SKM-1 (cell line): ENCODE results near the gene ZNF710.
A peak's percentile ranks its signal among the peaks of the same experiment; 100 is the strongest.
"Not testable (repeated sequence)": the region's sequence is repeated elsewhere in the genome, so short reads cannot be mapped to it uniquely, and the experiment has no call there.

Experiments used
- DNase-seq: peaks from one replicate; lab custom pipeline; 2025; ENCODE audit not compliant: unreplicated experiment; lab: John Stamatoyannopoulos, UW

Gene ZNF710

GRCh38 chr15:90058775-90059174, 57.7 kb downstream of the ZNF710 start:
- no peak for DNase-seq

GRCh38 chr15:90059208-90059985, 58.3 kb downstream of the ZNF710 start:
- DNase-seq = peak; percentile 98

GRCh38 chr15:90060797-90061196, 59.7 kb downstream of the ZNF710 start:
- no peak for DNase-seq

DNA sequence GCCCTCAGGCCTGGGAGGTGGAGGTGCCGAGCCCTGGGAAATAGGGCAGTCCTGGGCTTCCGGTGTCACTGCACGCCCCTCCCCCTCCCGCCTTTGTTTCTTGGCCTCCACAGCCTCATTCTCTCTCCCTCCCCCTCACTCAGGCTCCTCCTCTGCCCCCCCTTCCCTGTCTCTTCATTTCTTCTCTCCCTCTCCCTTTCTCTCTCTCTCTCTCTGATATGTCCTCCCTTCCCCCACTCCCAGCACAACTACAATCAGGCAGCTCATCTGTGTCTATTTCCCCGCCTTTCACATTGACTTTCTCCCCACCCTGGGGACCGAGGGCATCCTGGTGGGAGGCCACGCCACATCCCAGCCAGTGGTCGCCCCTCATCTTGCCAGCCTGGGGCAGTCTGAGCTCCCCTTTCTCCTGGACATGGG, 60.9 kb downstream of the ZNF710 start:
- DNase-seq = no peak

DNA sequence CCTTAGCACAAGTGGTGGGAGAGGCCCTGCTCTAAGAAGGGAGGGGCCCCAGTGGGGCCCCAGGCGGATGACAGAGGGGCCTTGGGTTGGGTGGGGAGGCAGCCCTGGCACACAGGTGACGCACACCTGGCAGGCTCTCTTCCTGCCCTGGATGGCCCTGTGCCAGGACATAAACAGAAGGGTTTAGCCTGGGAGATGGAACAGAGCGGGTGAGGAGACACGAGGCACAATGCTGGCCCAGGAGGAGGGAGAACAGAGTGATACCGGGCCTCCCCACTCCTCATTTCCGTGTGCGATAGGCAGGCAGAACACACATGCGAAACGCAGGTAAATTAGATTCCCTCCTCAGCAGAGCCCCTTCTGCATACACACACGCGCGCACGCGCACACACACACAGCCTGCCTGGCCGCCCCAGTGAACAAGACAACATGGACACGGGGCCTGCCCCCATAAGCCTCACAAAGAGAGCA, 61.4 kb downstream of the ZNF710 start:
- DNase-seq = no peak

DNA sequence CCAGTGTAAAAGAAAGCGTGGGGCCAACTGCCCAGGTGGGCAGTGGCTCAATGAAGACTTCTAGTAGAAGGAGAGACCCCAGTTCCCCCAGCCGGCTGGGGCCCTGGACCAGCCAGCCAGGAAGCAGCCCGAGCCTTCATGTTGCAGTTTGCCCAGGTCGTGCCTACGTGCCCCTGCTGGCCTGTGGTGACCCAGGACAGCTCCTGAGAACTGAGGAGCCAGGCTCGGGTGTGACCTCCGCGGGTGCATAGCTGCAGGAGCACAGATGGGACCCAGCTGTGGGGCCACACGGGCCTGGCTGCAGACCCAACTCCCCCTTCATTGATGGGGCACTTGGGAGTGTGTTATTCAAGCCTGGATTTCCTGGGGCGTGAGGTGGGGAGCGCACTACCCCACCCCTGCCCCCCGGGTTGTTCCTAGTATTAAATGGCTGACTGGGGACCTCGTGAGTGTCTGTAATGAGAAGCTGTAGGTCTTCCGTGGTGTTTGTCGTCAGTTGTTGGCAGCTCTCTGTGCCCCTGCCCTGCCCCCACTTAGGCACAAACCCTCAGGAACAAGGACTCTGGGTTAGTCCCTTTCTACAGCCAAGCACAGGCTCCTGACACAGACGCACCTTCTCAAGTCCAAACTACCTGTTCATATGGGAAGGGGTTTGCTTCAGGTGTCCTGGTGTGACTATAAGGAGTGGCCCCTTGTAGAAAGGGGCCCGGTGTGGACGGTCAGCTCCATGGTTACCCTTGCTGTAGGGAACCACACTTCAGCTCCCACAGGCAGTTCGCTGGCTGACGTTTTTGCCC, 62.0 kb downstream of the ZNF710 start:
- no peak for DNase-seq

DNA sequence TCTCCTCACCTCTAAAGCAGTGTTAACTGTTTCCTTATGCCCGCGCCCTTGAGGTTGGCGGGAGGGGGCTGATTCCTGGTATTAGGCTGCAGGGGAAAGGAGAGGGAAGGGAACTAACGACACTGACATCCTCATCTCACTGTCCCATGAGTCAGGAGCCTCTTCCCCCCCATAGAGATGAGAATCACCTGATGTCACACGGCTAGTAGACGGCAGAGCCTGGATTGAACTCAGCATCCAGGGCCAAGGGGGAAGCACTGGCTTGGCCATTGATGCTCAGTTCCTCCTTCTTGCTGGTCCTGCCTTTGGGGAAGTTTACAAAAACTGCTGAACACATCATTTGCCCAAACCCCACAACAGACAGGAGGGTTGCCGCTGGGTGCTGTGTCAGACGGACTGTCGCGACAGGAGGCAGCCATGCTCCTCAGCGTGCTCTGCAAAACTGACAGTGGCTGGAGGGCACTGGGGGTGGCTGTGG, 62.7 kb downstream of the ZNF710 start:
- DNase-seq = peak; percentile 72

GRCh38 chr15:90064911-90065681, 64.0 kb downstream of the ZNF710 start:
- DNase-seq = no peak

DNA sequence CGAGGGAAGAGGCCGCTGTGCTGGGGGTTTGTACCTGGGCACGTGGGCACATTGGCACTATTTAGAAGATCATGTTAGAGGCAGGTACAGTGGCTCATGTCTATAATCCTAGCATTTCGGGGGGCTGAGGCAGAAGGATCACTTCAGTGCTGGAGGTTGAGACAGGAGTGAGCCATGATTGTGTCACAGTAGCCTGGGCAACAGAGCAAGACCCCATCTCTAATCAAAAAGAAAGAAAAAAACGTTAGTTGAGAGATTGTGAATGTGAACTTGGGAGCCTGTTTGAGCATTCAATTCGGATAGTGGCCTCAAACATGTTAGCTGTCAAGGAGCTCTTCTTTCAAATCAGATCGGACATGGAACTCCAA, 64.5 kb downstream of the ZNF710 start:
- no peak for DNase-seq

DNA sequence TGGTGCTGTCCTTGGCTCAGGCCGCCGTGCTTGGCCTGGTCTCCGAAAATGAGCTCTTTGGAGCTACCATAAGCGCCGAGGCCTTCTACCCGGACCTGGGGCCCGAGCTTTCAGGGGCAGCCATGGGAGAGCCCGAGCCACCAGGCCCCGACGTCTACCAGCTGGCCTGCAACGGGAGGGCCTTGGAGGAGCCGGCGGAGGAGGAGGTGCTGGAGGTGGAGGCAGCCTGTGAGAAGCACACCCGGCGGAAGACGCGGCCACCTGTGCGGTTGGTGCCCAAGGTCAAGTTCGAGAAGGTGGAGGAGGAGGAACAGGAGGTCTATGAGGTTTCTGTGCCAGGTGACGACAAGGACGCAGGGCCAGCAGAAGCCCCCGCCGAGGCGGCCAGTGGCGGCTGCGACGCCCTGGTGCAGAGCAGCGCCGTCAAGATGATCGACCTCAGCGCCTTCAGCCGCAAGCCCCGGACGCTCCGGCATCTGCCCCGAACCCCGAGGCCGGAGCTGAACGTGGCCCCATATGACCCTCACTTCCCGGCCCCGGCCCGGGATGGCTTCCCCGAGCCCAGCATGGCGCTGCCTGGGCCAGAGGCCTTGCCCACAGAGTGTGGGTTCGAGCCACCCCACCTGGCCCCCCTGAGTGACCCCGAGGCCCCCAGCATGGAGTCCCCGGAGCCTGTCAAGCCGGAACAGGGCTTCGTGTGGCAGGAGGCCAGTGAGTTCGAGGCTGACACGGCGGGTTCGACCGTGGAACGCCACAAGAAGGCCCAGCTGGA, 66.2 kb downstream of the ZNF710 start:
- no peak for DNase-seq

DNA sequence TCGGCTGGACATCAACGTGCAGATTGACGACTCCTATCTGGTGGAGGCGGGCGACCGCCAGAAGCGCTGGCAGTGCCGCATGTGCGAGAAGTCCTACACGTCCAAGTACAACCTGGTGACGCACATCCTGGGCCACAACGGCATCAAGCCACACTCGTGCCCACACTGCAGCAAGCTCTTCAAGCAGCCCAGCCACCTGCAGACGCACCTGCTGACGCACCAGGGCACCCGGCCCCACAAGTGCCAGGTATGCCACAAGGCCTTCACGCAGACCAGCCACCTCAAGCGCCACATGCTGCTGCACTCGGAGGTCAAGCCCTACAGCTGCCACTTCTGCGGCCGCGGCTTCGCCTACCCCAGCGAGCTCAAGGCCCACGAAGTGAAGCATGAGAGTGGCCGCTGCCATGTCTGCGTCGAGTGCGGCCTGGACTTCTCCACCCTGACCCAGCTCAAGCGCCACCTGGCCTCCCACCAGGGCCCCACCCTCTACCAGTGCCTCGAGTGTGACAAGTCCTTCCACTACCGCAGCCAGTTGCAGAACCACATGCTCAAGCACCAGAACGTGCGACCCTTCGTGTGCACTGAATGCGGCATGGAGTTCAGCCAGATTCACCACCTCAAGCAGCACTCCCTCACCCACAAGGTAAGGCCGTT, 67.0 kb downstream of the ZNF710 start:
- DNase-seq = no peak

DNA sequence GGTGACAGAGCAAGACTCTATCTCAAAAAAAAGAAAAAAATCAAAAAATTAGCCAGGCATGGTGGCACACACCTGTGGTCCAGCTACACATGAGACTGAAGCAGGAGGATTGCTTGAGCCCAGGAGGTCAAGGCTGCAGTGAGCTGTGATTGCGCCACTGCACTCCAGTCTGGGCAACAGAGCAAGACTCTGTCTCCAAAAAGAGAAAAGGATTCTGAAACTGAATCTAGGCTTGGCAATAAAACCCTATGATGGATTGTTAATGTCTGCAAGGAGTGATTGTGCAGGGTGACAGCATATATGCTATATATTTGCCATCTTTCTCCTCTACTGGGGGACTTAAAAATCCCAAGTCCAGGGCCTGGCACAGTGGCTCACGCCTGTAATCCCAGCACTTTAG, 69.5 kb downstream of the ZNF710 start:
- not testable (repeated sequence) for DNase-seq

DNA sequence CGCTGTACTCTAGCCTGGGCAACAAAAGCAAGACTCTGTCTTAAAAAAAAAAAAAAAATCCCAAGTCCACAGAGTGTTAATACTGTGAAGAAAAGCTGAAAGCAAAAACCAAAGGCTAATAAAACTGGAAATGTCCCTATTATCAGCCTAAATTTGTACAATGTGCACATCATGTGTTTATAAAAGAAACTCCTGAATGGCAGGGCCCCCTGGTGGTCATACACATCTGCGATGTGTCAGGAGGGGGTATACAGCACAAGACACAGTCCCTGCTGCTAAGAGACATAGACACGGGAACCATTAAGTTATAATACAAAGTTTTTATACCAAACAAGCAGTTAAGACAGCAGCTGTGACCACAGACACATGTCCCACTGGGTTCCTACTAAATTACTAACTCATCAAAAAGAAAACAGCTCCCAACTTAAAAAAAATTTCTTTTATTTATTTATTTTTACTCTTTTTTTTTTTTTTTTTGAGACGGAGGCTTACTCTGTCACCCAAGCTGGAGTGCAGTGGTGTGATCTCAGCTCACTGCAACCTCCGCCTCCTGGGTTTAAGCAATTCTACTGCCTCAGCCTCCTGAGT, 70.2 kb downstream of the ZNF710 start:
- DNase-seq = peak; percentile 37

- no peak for DNase-seq
These were observed 72.0 kb downstream of the ZNF710 start for GRCh38 chr15:90072978-90073640.

GRCh38 chr15:90074023-90074422, 72.9 kb downstream of the ZNF710 start:
- no peak for DNase-seq

DNA sequence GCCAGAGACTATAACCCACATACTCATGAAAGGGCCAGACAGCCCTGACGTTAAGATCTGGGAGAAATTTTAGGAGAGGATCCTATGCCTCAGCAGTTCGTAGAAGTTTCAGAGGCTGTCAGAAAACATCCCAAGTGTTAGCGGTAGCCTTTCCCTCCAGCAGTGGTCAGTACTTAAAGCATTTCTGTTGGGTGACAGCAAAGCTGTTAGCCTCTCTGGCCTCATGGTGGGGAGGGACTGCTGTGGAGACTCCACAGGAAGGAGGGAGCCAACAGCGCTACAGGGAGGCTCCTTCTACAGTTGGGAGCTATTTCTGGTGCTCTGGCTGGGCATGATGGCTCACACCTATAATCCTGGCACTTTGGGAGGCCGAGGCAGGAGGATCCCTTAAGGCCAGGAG, 73.8 kb downstream of the ZNF710 start:
- no peak for DNase-seq

- no peak for DNase-seq
These were observed 74.5 kb downstream of the ZNF710 start for GRCh38 chr15:90075420-90076289.

GRCh38 chr15:90076716-90077115, 75.6 kb downstream of the ZNF710 start:
- no peak for DNase-seq
